GM18867 (cell line): ENCODE results near the gene FARSA.
"Not testable (repeated sequence)": the region's sequence is repeated elsewhere in the genome, so short reads cannot be mapped to it uniquely, and the experiment has no call there.

Experiments
- ATAC-seq: cut with Tn5 transposase; IDR thresholded peaks from one replicate; pipeline ENCODE4 v1.9.1; 2021; ENCODE audit warnings: mild to moderate bottlenecking, moderate library complexity; ENCODE audit not compliant: unreplicated experiment

The FARSA gene

GRCh38 chr19:12937927-12938778 is 4.6 kb upstream of the FARSA start, which contains the start of gene CALR:
Gene CALR (plus strand): TSS chr19:12938609. CDS start chr19:12938680, 71 bp downstream.
- peak; percentile 84 for ATAC-seq

- ATAC-seq: no peak
These were observed 3.8 kb upstream of the FARSA start for GRCh38 chr19:12937093-12937926.

- no peak for ATAC-seq
These were observed 3.1 kb upstream of the FARSA start for GRCh38 chr19:12936582-12936981.

GRCh38 chr19:12935071-12935470 is 1.6 kb upstream of the FARSA start:
- ATAC-seq: no peak

- ATAC-seq: no peak
These were observed 872 bp downstream of the FARSA start for GRCh38 chr19:12932392-12933286.

GRCh38 chr19:12930002-12930645 is 3.4 kb downstream of the FARSA start:
- no peak for ATAC-seq

- ATAC-seq: no peak
These were observed 8.7 kb downstream of the FARSA start for GRCh38 chr19:12924621-12925310.

GRCh38 chr19:12922959-12923358 is 10.6 kb downstream of the FARSA start:
- ATAC-seq: no peak

- ATAC-seq: no peak
These were observed 12.5 kb downstream of the FARSA start for GRCh38 chr19:12921047-12921446.

- no peak for ATAC-seq
These were observed 15.3 kb downstream of the FARSA start for GRCh38 chr19:12918253-12918652.

- ATAC-seq: not testable (repeated sequence)
These were observed 17.7 kb downstream of the FARSA start for GRCh38 chr19:12915860-12916259.

GRCh38 chr19:12913851-12914690 is 19.4 kb downstream of the FARSA start:
- no peak for ATAC-seq

- no peak for ATAC-seq
These were observed 20.4 kb downstream of the FARSA start for GRCh38 chr19:12913011-12913561.

GRCh38 chr19:12912571-12912970 is 20.9 kb downstream of the FARSA start:
- ATAC-seq: no peak

GRCh38 chr19:12907166-12907565 is 26.3 kb downstream of the FARSA start:
- ATAC-seq: no peak

- ATAC-seq: peak; percentile 80
These were observed 33.5 kb downstream of the FARSA start for GRCh38 chr19:12899891-12900518.

GRCh38 chr19:12896460-12896859 is 37.1 kb downstream of the FARSA start:
- ATAC-seq: no peak

GRCh38 chr19:12893582-12893981 is 39.9 kb downstream of the FARSA start:
- no peak for ATAC-seq
